RWPE2 (cell line): ENCODE data around the gene ADAM8.

Source experiments
- ATAC-seq: fragments of 200-7000 bp; cut with Tn5 transposase; 3 replicates; pipeline ENCODE4 v1.9.1; 2021; ENCODE audit warnings: low read depth
- DNase-seq: peaks from one replicate; pipeline ENCODE4 v3.0.0-alpha.2; 2020; ENCODE audit warnings: low spot score
- H3K27ac ChIP-seq: fragments of 450-650 bp; 2 replicates; pipeline ENCODE4 v1.5.1; 2017; ENCODE audit warnings: mild to moderate bottlenecking; ENCODE audit not compliant: poor library complexity, severe bottlenecking
- H3K27me3 ChIP-seq: fragments of 250-450 bp; sonication (Bioruptor Pico); 2 replicates; pipeline ENCODE4 v1.5.1; 2021; ENCODE audit warnings: mild to moderate bottlenecking, moderate library complexity; ENCODE audit not compliant: insufficient read depth, poor library complexity, severe bottlenecking
- H3K36me3 ChIP-seq: fragments of 250-450 bp; sonication (Bioruptor Pico); 2 replicates; pipeline ENCODE4 v1.5.1; 2020; ENCODE audit warnings: low read depth, mild to moderate bottlenecking, moderate library complexity
- H3K4me1 ChIP-seq: fragments of 250-450 bp; sonication (Bioruptor Pico); 2 replicates; pipeline ENCODE4 v1.5.1; 2021; ENCODE audit warnings: mild to moderate bottlenecking, moderate library complexity; ENCODE audit not compliant: insufficient read depth, poor library complexity, severe bottlenecking
- H3K4me3 ChIP-seq: fragments of 250-450 bp; sonication (Bioruptor Pico); 2 replicates; pipeline ENCODE4 v1.5.1; 2021; ENCODE audit warnings: mild to moderate bottlenecking, moderate library complexity; ENCODE audit not compliant: severe bottlenecking
- H3K9me3 ChIP-seq: fragments of 250-450 bp; sonication (Bioruptor Pico); 2 replicates; pipeline ENCODE4 v1.5.1; 2021; ENCODE audit warnings: mild to moderate bottlenecking, moderate library complexity; ENCODE audit not compliant: severe bottlenecking
- TF ChIP-seq, protein P1 (sequence below): fragments of 450-650 bp; IDR thresholded peaks from one replicate; pipeline ENCODE4 v1.5.1; 2017; ENCODE audit warnings: mild to moderate bottlenecking, moderate library complexity; ENCODE audit not compliant: poor library complexity, severe bottlenecking

The ADAM8 gene

DNA sequence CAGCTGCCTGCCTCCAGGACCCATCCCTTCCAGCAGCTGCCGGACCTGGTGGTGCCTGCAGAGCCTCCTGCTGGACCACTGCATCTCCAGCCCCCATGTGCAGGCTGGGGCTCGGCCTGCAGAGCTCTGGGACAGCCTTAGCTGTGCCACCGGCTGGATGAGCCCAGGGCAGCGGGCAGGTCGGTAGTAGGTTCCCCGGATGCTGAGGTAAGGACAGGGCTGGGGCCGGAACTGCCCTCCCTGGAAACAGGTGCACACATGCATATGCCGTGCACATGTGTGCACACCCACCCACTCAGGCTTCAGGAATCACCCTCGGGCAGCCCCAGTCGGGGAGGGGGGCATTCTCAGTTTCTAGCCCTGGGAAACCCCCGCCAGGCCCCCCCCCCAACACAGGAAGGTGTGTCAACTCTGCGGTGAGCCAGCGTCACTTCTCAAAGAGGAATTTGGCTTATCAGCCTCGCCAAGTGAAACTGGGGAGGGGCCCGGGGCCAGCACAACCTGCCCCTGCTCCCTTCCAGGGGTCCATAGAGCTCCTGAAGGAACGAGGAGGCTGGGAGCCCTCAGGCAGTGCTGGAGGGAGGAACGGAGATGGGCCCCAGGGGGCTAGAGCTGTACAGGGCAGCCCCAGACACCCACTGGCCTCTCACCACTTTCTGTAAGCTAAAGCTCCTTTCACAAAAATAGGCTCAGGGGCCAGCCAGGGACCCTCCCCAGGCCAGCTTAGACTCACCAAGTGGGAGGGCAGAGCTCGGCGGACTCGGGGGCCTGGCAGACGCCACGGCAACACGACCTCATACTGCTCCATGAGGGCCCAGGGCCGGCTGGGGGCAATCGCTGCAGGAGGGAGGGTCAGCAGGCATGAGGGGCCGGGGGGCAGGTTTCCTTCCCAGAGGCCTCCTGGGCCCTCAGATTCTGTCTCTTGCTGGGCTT, 1.7 kb downstream of the ADAM8 start:
- peak; percentile 40 for ATAC-seq
- Histone ChIP-seq H3K36me3 (peaks cover 25% of the 10 kb centered on the region), H3K9me3 (no peaks in the 10 kb centered on the region), H3K27me3 (no peaks in the 10 kb centered on the region), H3K27ac (peak overlapping the region; percentile 90), H3K4me1 (peaks cover 42% of the 10 kb centered on the region), H3K4me3 (peak overlapping the region; percentile 43)
- TF ChIP-seq, protein P1, sequence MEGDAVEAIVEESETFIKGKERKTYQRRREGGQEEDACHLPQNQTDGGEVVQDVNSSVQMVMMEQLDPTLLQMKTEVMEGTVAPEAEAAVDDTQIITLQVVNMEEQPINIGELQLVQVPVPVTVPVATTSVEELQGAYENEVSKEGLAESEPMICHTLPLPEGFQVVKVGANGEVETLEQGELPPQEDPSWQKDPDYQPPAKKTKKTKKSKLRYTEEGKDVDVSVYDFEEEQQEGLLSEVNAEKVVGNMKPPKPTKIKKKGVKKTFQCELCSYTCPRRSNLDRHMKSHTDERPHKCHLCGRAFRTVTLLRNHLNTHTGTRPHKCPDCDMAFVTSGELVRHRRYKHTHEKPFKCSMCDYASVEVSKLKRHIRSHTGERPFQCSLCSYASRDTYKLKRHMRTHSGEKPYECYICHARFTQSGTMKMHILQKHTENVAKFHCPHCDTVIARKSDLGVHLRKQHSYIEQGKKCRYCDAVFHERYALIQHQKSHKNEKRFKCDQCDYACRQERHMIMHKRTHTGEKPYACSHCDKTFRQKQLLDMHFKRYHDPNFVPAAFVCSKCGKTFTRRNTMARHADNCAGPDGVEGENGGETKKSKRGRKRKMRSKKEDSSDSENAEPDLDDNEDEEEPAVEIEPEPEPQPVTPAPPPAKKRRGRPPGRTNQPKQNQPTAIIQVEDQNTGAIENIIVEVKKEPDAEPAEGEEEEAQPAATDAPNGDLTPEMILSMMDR: no peak
- no peak for DNase-seq

DNA sequence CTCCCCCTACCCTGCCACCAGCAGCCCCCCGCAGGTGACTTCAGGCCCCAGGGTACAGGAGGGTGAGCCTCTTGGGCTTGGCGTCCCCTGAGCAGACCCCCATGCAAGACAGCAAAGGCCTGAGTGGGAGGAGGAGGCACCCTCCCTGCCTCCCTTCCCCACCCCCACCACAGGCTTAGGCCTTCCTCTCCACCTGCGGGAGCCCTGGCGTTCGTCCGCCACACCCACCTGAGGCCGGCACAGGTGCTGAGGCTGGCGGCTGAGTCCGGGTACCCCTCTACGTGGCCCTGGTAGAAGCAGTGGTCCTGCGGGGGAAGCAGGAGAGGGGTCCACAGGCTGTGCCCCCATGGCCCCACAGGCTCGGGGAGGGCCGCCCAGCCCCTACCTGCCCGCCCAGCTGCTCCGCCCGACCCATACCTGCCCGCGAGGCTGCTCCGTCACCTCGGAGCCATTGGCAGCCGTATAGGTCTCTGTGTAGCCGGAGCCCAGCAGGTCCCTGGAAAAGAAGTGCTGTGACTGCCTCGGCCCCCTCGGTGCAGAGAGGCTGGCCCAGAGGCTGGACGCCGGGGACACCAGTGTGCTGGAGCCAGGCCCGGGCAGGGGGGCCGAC, 3.0 kb downstream of the ADAM8 start:
- H3K9me3 ChIP-seq: no peaks in the 10 kb centered on the region
- H3K4me1 ChIP-seq: peaks cover 31% of the 10 kb centered on the region
- no peak overlapping the region for H3K27ac ChIP-seq
- H3K36me3 ChIP-seq: peaks cover 18% of the 10 kb centered on the region
- no peak for DNase-seq
- no peak for ATAC-seq
- H3K4me3 ChIP-seq: no peak overlapping the region
- no peaks in the 10 kb centered on the region for H3K27me3 ChIP-seq
- TF ChIP-seq, protein P1: no peak

DNA sequence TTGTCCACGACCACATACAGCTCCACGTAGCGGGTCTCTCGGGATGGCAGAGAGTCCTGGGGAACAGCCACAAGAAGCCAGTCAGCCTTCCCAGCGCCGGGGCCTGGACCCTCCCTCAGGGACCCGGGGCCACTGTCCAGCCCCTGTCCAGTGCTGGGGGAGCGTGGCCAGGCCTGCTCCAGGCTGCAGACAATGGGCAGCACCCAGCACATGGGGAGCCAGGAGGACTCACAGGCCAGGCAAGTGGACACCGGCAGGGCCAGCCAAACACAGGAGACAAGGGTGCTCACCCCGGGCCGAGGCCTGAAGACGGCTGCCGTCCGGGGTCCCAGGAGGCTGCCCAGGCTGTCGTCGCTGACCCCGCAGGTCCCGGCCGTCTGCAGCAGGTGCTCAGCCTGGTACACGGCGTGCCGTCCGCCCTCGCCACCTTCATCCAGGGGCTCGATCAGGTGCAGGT, 3.7 kb downstream of the ADAM8 start:
- TF ChIP-seq, protein P1: no peak
- no peak for ATAC-seq
- Histone ChIP-seq H3K27me3 (no peaks in the 10 kb centered on the region), H3K9me3 (no peaks in the 10 kb centered on the region), H3K36me3 (peaks cover 20% of the 10 kb centered on the region), H3K27ac (no peak overlapping the region), H3K4me3 (no peak overlapping the region), H3K4me1 (peaks cover 25% of the 10 kb centered on the region)
- no peak for DNase-seq

DNA sequence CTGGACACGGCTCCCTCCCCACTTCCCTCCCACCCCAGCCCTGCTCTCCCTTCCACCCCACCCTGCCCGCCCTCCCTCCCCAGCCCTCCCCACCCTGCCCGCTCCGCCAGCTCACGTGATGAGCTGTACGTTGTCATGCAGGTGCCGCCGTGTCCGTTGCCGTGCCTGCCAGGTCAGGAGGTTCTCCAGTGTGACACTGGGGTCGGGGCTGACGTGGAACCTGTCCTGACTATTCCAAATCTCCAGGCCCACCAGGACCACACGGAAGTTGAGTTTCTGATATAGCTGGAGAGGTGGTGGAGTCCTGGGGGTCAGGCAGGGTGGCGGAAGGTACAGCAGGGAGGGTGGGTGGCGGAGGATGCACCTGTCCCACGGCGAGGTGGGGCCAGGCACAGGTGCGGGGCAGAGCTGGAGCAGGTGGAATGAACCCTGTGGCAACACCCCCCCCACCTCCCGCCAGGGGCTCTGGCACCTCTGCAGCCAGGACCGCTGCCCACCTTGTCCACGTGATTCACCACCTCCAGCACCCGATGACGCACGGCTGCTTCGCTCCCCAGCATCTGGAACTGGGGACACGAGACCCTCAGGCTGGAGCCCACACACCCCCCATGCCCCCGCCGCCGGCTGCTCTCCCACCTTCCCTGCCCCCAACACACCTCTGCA, 4.2 kb downstream of the ADAM8 start:
- ATAC-seq (no peak), DNase-seq (no peak)
- no peak overlapping the region for H3K4me3 ChIP-seq
- H3K36me3 ChIP-seq: peaks cover 20% of the 10 kb centered on the region
- H3K27me3 ChIP-seq: no peaks in the 10 kb centered on the region
- TF ChIP-seq, protein P1: no peak
- no peak overlapping the region for H3K27ac ChIP-seq
- H3K9me3 ChIP-seq: no peaks in the 10 kb centered on the region
- H3K4me1 ChIP-seq: peaks cover 19% of the 10 kb centered on the region
